H9 (cell line): ENCODE results near the gene MLST8. TPM values are rescaled to one million over a fixed set of nuclear protein-coding genes. Genes with fewer than 3 reads are reported as not detected.

ENCODE experiments used
- DNase-seq: peaks from one replicate; pipeline ENCODE4 v3.0.0-alpha.2; 2017
- H2AFZ ChIP-seq: one replicate; pipeline ENCODE4 v1.6.1; 2013; ENCODE audit warnings: mild to moderate bottlenecking, low read length, control low read depth, moderate library complexity
- H2AK5ac ChIP-seq: 2 replicates; pipeline ENCODE4 v1.6.1; 2013; ENCODE audit warnings: low read length, control low read depth, mixed read lengths; ENCODE audit not compliant: insufficient read length
- H2BK120ac ChIP-seq: one replicate; pipeline ENCODE4 v1.6.1; 2013; ENCODE audit warnings: low read depth, mild to moderate bottlenecking, low read length, control low read depth, inconsistent platforms; ENCODE audit not compliant: poor library complexity, severe bottlenecking
- H2BK12ac ChIP-seq: 2 replicates; pipeline ENCODE4 v1.6.1; 2013; ENCODE audit warnings: low read length, control low read depth, mixed read lengths, low read depth; ENCODE audit not compliant: insufficient read length
- H2BK15ac ChIP-seq: 2 replicates; pipeline ENCODE4 v1.6.1; 2013; ENCODE audit warnings: low read depth, low read length, control low read depth
- H2BK20ac ChIP-seq: one replicate; pipeline ENCODE4 v1.6.1; 2013; ENCODE audit warnings: low read depth, mild to moderate bottlenecking, low read length, control low read depth, inconsistent platforms; ENCODE audit not compliant: poor library complexity, severe bottlenecking
- H2BK5ac ChIP-seq: 2 replicates; pipeline ENCODE4 v1.6.1; 2013; ENCODE audit warnings: low read length, control low read depth, mixed read lengths; ENCODE audit not compliant: insufficient read length
- H3K14ac ChIP-seq: 2 replicates; pipeline ENCODE4 v1.6.1; 2013; ENCODE audit warnings: low read length, control low read depth; ENCODE audit not compliant: insufficient read depth
- H3K18ac ChIP-seq: 2 replicates; pipeline ENCODE4 v1.6.1; 2013; ENCODE audit warnings: low read depth, mild to moderate bottlenecking, mixed read lengths, low read length, control low read depth; ENCODE audit not compliant: insufficient read length
- H3K23ac ChIP-seq: 2 replicates; pipeline ENCODE4 v1.6.1; 2013; ENCODE audit warnings: low read length, control low read depth, mixed read lengths, low read depth; ENCODE audit not compliant: insufficient read length
- H3K23me2 ChIP-seq: 2 replicates; pipeline ENCODE4 v1.6.1; 2013; ENCODE audit warnings: low read depth, mild to moderate bottlenecking, mixed read lengths, low read length, control low read depth; ENCODE audit not compliant: insufficient read length, poor library complexity, severe bottlenecking
- H3K27ac ChIP-seq: 2 replicates; pipeline ENCODE4 v1.5.1; 2013; ENCODE audit warnings: low read length, control low read depth, mixed read lengths, low read depth; ENCODE audit not compliant: insufficient read length
- H3K27me3 ChIP-seq: 2 replicates; pipeline ENCODE4 v1.6.1; 2013; ENCODE audit warnings: low read length, control low read depth, inconsistent platforms; ENCODE audit not compliant: insufficient read depth
- H3K4ac ChIP-seq: 2 replicates; pipeline ENCODE4 v1.6.1; 2013; ENCODE audit warnings: low read depth, mild to moderate bottlenecking, control low read depth, inconsistent platforms, low read length, moderate library complexity
- H3K4me1 ChIP-seq: 2 replicates; pipeline ENCODE4 v1.6.1; 2013; ENCODE audit warnings: low read length, control low read depth, inconsistent platforms; ENCODE audit not compliant: insufficient read depth
- H3K4me2 ChIP-seq: 2 replicates; pipeline ENCODE4 v1.6.1; 2013; ENCODE audit warnings: low read length, control low read depth, mixed read lengths; ENCODE audit not compliant: insufficient read length, insufficient read depth
- H3K56ac ChIP-seq: 2 replicates; pipeline ENCODE4 v1.6.1; 2013; ENCODE audit warnings: low read depth, mild to moderate bottlenecking, mixed read lengths, low read length, control low read depth; ENCODE audit not compliant: insufficient read length
- H3K79me1 ChIP-seq: 2 replicates; pipeline ENCODE4 v1.6.1; 2013; ENCODE audit warnings: low read depth, mild to moderate bottlenecking, moderate library complexity, low read length, control low read depth, inconsistent platforms; ENCODE audit not compliant: insufficient read depth, poor library complexity, severe bottlenecking
- H3K79me2 ChIP-seq: 2 replicates; pipeline ENCODE4 v1.6.1; 2013; ENCODE audit warnings: low read length, control low read depth, inconsistent platforms; ENCODE audit not compliant: insufficient read depth
- H3K9ac ChIP-seq: 2 replicates; pipeline ENCODE4 v1.6.1; 2013; ENCODE audit warnings: low read length, control low read depth, mixed read lengths; ENCODE audit not compliant: insufficient read length; ENCODE audit errors: extremely low read depth
- H3K9me3 ChIP-seq: one replicate; pipeline ENCODE4 v1.6.1; 2013; ENCODE audit warnings: low read depth, low read length, inconsistent platforms; ENCODE audit not compliant: control insufficient read depth
- H3T11ph ChIP-seq: one replicate; pipeline ENCODE4 v1.6.1; 2013; ENCODE audit warnings: mild to moderate bottlenecking, low read length, control low read depth, inconsistent platforms
- H4K20me1 ChIP-seq: one replicate; pipeline ENCODE4 v1.6.1; 2013; ENCODE audit not compliant: control insufficient read depth, insufficient read length, insufficient read depth
- H4K5ac ChIP-seq: 2 replicates; pipeline ENCODE4 v1.6.1; 2013; ENCODE audit warnings: low read depth, mild to moderate bottlenecking, mixed read lengths, low read length, control low read depth; ENCODE audit not compliant: insufficient read length
- H4K8ac ChIP-seq: replicated peaks from 2 replicates; pipeline ENCODE4 v1.6.1; 2013; ENCODE audit warnings: low read length, control low read depth, mixed read lengths, low read depth; ENCODE audit not compliant: insufficient read length
- H4K91ac ChIP-seq: 2 replicates; pipeline ENCODE4 v1.6.1; 2013; ENCODE audit warnings: low read depth, mild to moderate bottlenecking, moderate library complexity, mixed read lengths, low read length, control low read depth; ENCODE audit not compliant: insufficient read length
- H3K27ac Mint-ChIP-seq, 3 experiments: 2 replicates in 2 of 3; 3 replicates in 1 of 3; pipeline ENCODE4 v1.8.0; 2020 to 2021; ENCODE audit warnings: mixed read lengths in 3 of 3, mild to moderate bottlenecking in 1 of 3, moderate library complexity in 1 of 3
- H3K27me3 Mint-ChIP-seq: 2 replicates; pipeline ENCODE4 v1.8.0; 2021; ENCODE audit warnings: low read depth, mild to moderate bottlenecking, moderate library complexity, mixed read lengths
- H3K36me3 Mint-ChIP-seq, 3 experiments: 2 replicates in 2 of 3; 3 replicates in 1 of 3; pipeline ENCODE4 v1.8.0; 2020 to 2021; ENCODE audit warnings: low read depth in 3 of 3, mixed read lengths in 3 of 3; ENCODE audit not compliant: insufficient read depth in 1 of 3
- H3K4me1 Mint-ChIP-seq, 2 experiments: 2 replicates each; pipeline ENCODE4 v1.8.0; 2020; ENCODE audit warnings: mixed read lengths in 2 of 2
- H3K4me3 Mint-ChIP-seq, 2 experiments: 2 replicates in 1 of 2; 3 replicates in 1 of 2; pipeline ENCODE4 v1.8.0; 2020 to 2021; ENCODE audit warnings: mild to moderate bottlenecking in 2 of 2, mixed read lengths in 2 of 2, moderate library complexity in 1 of 2
- H3K9me3 Mint-ChIP-seq, 2 experiments: 2 replicates in 1 of 2; 3 replicates in 1 of 2; pipeline ENCODE4 v1.8.0; 2020; ENCODE audit warnings: mild to moderate bottlenecking in 2 of 2, mixed read lengths in 2 of 2, moderate library complexity in 1 of 2
- WGBS: extraction: QIAGEN DNeasy Blood & Tissue Kit; methylation state at CpG from one replicate; pipeline ENCODE4 v1.1.7; 2013; ENCODE audit warnings: missing lambda C conversion rate, low lambda C conversion rate, mixed read lengths; ENCODE audit not compliant: insufficient read length; ENCODE audit errors: extremely low coverage; 5-methylcytosine and 5-hydroxymethylcytosine counted together
- total RNA-seq: library from RNA; stranded (reverse); gene quantifications from 2 replicates; pipeline ENCODE4 v1.2.1, GENCODE V29; 2021
- TF ChIP-seq, protein P1 (sequence below): fragments of 200-600 bp; sonication (generic); conservative IDR thresholded peaks from 3 replicates; pipeline ENCODE4 v1.8.0; 2021; ENCODE audit warnings: antibody characterized with exemption, mild to moderate bottlenecking

Gene MLST8
- total RNA-seq, 1 experiment from 2014 or later, result 74.5 TPM

DNA sequence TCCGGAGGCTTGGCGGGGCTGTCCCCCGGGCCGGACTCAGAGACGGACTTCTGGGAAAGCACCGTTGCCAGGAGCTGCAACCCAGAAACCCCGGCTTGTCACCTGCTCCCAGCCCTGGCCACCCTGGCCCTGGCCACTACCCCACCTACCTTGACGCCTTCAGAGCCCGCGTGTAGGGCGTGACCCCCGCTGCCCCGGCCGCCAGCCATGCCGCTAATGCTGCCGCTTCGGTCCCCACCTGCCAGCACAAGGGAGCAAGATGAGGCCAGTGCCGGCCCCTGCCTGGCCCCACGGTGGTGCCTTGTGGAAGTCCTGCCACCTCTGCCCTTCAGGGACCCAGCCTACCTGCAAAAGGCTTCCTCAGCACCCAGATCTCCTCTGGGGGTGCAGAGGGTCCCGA lies 20.3 kb upstream of the MLST8 start:
- Histone ChIP-seq H2AFZ (no peak overlapping the region), H3K56ac (no peak overlapping the region), H3K4me1 (no peaks in the 10 kb centered on the region), H2BK20ac (no peak overlapping the region), H4K5ac (no peak overlapping the region), H3T11ph (no peak overlapping the region), H4K91ac (no peak overlapping the region), H3K18ac (no peak overlapping the region), H2BK15ac (no peak overlapping the region), H2BK5ac (no peak overlapping the region), H3K9ac (no peak overlapping the region), H3K27me3 (no peaks in the 10 kb centered on the region), H2BK120ac (no peak overlapping the region), H3K23me2 (no peaks in the 10 kb centered on the region), H4K8ac (no peak overlapping the region), H2AK5ac (no peak overlapping the region), H3K79me1 (no peaks in the 10 kb centered on the region), H3K14ac (no peak overlapping the region), H2BK12ac (no peak overlapping the region), H3K4ac (no peak overlapping the region), H3K9me3 (no peaks in the 10 kb centered on the region), H3K23ac (no peak overlapping the region), H3K79me2 (no peaks in the 10 kb centered on the region), H3K27ac (no peak overlapping the region), H4K20me1 (peaks cover 3% of the 10 kb centered on the region), H3K4me2 (no peak overlapping the region)
- Mint-ChIP-seq H3K4me3 (no peak overlapping the region), H3K9me3 (no peaks in the 10 kb centered on the region), H3K27ac (no peak overlapping the region), H3K27me3 (no peaks in the 10 kb centered on the region; the same call in 1 of the 2 replicates), H3K4me1 (peaks cover 3 to 8% of the 10 kb centered on the region in 2 experiments), H3K36me3 (peaks cover 0 to 9% (median 4%) of the 10 kb centered on the region in 3 experiments; a peak in 3 of 7 replicates)
- DNase-seq, result no peak
- no CpG with 5 or more reads among the region's 20 CpGs for WGBS
- TF ChIP-seq, protein P1, sequence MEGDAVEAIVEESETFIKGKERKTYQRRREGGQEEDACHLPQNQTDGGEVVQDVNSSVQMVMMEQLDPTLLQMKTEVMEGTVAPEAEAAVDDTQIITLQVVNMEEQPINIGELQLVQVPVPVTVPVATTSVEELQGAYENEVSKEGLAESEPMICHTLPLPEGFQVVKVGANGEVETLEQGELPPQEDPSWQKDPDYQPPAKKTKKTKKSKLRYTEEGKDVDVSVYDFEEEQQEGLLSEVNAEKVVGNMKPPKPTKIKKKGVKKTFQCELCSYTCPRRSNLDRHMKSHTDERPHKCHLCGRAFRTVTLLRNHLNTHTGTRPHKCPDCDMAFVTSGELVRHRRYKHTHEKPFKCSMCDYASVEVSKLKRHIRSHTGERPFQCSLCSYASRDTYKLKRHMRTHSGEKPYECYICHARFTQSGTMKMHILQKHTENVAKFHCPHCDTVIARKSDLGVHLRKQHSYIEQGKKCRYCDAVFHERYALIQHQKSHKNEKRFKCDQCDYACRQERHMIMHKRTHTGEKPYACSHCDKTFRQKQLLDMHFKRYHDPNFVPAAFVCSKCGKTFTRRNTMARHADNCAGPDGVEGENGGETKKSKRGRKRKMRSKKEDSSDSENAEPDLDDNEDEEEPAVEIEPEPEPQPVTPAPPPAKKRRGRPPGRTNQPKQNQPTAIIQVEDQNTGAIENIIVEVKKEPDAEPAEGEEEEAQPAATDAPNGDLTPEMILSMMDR, result no peak
